ENCODE data around the gene ADD1.

DNA sequence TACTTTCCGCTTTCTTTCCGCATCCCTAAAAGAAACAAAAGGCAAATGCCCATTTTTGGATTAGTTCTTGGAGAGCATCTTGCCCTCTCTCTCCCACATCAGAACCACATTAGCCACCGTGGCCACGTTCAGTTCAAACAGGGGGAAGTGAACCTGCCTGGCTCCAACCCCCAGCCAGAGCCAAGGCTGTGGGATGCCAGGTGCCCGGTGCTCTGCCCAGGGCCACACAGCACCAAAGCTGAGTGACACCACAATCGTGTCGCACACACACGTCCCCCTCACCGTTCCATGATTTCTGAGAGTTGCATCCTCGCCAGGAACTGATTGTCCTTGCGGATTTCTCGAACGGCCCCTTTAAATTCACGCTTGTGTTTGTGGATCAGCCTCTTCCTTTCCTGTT, 95.3 kb downstream of the ADD1 start:
- TF ChIP-seq, protein P1, sequence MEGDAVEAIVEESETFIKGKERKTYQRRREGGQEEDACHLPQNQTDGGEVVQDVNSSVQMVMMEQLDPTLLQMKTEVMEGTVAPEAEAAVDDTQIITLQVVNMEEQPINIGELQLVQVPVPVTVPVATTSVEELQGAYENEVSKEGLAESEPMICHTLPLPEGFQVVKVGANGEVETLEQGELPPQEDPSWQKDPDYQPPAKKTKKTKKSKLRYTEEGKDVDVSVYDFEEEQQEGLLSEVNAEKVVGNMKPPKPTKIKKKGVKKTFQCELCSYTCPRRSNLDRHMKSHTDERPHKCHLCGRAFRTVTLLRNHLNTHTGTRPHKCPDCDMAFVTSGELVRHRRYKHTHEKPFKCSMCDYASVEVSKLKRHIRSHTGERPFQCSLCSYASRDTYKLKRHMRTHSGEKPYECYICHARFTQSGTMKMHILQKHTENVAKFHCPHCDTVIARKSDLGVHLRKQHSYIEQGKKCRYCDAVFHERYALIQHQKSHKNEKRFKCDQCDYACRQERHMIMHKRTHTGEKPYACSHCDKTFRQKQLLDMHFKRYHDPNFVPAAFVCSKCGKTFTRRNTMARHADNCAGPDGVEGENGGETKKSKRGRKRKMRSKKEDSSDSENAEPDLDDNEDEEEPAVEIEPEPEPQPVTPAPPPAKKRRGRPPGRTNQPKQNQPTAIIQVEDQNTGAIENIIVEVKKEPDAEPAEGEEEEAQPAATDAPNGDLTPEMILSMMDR (IDR thresholded peaks at IDR 0.05; ENCODE audit: low read depth, low read length, missing input control) = no peak
- TF ChIP-seq MAX (IDR thresholded peaks at IDR 0.05) (no peak), TAF1 (conservative IDR thresholded peaks at IDR 0.05) (no peak), EGR1 (IDR thresholded peaks at IDR 0.05; ENCODE audit: low read depth in 2 of 2) (no peak)
